Medulla oblongata (tissue), 1 donor: ENCODE results near the gene MYT1.
A peak's percentile ranks its signal among the peaks of the same experiment; 100 is the strongest.

Experiments
- DNase-seq: peaks from one replicate; pipeline ENCODE4 v3.0.0-alpha.2; 2015; ENCODE audit errors: extremely low spot score

Gene MYT1

DNA sequence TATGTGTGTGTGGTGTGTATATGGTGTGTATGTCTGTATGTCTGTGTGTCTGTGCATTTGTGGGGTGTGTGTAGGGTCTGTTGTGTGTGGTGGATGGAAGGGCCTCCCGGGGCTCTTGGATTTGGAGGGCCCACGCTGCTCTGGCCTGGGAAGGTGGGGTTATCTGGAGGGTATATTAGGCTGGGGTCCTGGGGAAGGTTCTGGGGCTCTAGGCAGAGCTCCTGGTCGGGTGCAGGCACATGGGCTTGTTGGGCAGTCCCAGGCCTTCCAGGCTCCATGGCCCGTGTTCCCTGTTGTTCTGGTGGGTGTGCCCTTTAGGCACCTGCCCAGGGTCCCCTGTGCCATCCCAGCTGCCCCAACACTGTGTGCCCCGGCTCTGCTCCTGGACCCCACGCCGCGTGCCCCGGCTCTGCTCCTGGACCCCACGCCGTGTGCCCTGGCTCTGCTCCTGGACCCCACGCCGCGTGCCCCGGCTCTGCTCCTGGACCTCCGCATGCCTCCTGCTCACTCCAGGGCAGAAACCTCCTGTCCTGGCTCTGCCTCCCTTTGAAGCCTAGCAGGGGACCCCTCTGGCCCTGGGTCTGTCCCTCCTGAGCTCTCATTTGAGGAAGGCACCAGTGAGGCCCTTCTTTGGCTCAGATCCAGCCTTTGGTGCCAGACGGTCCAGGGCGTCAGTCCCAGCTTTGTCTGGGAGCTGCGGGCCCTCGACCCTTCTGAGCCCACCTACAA, 10.2 kb upstream of the MYT1 start:
- no peak for DNase-seq

DNA sequence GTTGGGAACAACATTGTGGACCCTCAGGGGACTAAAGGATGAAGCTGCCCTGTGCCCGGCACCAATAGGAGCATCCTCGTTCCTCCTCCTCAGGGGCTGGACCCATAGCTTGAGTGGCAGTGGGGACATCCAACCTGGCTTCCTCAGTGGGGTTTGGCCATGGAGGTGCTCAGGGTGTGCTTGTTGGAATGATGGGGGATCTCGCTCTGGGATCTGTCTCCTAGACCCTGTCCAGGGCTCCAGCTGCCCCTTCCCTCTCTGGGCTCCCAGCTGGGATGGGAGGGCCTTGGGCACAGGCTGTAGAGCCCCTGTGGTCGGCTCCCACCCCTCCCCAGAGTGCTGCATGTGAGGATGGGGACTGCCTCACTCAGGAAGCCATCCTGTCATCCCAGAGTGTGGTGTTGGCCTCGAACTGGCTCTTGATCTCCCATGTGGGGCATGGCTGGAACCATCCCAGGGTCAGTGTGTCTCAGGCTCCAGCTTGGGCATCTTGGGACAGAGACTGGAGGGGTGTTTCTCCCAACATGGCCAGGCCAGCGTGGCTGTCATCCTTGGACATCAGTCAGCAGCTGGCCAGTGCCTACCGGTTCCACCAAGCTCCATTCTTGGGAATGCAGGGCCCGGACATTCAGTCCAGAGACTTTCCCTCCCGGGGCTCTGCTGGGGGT, 9.5 kb upstream of the MYT1 start:
- DNase-seq = no peak

DNA sequence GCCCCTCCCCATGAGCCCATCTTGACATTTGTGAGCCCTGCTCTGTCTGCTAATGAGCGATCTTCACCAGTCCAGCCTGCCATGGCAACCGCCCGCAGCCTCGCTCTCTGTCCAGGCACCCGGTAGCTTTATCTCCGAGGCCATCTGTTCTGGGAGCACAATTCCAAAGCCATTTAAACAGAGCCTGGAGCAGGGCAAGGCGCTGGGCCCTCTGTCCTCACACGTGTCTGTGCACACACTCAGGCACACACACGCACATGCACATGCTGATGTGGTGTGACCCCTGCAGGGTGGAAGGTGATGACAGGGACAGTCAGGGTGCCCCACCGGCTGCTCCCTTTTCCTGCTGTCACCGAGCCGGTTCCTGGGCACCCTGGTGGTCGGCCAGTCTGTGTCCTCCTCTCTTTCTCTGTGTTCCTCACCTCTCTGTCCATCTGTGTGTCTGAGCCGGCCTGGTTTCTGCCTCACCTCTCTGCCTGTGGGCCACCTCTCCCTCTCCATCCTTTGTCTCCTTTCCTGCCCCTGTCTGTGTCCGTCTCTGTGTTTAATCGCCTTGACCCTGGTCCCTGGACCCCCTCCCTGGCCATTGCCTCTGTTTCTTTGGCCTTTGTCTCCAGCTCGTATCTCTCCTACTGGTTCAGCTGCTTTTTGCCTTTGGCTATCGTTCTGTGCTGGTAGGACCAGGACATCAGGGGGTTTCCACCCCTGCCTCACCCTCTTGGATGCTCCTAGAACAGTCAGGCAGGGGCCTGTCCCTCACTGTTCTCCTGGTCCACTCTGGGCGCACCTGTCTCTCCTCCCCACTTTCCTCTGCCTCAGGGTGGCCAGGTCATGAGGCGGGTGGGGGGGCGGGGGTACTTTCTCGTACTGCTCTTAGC, 8.8 kb upstream of the MYT1 start:
- DNase-seq = no peak

DNA sequence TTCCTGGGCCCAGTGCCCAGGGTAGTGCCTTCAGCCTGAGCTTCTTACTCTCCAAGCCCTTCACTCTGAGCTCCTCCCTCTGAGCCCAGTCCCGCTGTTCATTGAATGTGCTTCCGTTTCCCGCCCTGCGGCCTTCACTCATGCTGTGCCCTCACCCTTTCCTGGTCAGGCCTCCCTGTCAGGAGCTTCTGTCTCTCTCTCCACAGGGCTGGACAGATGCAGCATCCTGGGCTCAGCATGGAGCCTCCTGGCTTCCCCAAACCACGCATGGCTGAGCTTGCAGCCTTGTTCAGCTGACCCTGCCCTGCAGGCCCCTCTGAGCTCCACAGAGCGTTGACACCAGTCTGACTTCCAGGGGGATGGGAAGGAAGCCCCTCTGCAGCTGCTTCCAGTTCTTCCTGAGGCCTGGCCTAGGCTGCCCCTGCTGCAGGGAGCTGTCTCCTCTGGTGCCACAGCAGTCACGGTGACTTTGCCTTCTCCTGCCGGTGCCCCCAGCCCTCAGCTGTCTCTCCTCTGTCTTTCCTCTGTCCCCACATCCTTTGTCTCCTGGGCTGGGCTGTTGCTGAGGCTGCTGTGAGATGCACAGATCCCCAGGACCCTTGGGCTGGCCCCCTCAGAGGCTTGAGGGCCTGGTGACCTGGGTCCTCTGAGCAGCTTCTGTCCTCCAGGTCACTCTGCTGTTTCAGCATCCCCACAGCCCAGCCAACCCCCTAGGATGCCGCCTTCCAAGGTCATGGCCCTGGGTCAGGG, 7.9 kb upstream of the MYT1 start:
- no peak for DNase-seq

DNA sequence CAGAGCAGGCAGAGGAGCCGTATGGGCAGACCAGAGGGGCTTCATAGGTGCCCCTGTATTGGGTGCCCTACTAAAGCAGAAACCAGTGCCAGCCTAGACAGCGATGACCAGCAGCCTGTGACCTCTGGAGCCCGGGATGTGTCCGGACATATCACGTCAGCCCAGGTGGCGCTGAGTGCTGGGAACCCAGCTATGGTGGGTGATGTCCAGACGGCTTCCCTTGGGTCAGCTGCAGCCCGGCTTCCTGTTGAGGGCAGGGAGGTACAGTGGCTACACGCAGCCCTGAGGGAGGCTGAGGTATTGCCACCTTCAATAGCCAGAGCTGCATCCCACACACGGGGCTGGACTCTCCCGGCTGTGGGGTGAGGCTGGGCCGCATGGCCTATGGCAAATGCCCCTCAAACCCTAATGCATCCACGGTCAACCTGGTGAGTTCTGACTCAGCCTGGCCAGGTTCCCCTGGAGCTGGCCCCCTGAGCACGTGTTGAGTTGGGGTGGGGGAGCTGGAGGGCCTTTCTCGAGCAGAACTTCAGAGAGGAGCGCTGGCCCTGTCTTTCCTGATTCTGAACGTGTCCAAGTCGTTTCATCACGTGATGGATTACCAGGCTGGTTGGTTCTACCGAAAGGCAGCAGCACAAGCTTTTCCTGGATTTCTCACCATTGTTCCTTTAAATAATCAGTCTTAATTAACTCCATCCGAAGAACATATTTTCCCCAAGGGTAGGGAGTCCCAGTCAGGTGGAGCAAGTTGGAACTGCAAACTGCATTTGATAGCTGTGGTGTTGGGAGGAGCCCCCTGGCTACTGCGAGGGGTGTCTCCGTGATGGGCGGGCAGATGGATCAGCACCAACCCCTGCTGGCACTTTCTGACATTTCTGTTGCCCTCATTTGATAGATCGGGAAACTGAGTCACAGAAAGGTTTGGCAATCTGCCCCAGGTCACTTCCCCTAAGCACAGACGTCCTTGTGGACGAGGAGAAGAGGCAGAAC, 7.1 kb upstream of the MYT1 start:
- no peak for DNase-seq

DNA sequence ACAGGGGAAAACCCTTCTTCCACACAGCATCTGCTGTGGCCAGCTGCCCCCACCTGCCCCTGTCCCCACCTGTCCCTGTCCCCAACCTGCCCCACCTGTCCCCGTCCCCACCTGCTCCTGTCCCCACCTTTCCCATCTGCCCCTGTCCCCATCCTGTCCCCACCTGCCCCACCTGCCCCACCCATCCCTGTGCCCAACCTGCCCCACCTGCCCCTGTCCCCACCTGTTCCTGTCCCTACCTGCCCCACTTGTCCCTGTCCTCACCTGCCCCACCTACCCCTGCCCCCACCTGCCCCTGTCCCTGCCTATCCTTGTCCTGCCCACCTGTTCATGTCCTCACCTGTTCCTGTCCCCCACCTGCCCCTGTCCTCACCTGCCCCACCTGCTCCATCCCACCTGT, 6.4 kb upstream of the MYT1 start:
- DNase-seq = no peak

DNA sequence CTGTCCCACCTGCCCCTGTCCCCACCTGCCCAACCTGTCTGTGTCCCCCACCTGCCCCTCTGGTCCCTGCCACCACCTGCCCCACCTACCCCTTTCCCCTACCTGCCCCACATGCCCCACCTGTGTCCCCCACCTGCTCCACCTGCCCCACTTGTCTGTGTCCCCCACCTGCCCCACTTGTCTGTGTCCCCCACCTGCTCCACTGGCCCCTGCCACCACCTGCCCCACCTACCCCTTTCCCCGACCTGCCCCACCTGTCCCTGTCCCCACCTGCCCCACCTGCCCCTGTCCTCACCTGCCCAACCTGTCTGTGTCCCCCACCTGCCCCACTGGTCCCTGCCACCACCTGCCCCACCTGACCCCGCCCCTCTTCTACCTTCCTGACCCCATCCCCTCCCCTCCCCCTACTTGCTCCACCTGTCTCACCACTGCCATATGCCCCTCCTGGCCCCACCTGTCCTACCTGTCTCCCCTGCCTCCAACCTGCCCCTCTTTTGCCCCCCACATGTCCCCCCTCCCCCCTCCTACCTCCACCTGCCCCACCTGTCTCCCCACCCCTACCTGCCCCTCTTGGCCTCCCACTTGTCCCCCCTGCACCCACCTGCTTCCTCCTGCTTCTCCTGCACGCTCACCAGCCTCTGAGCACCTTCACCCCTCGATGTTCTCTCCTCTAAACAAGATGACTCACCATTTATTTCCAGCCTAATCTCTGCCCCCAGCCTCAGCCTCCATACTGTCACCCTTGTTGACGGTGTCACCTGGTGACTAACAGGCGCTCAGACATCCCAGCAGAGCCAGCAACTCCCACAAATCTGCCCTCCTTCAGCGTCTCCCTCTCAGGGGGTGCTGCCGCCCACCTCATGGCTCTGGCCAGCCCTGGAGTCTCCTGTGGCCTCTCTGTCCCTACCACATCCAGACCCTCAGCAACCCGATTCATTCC, 5.6 kb upstream of the MYT1 start:
- no peak for DNase-seq

DNA sequence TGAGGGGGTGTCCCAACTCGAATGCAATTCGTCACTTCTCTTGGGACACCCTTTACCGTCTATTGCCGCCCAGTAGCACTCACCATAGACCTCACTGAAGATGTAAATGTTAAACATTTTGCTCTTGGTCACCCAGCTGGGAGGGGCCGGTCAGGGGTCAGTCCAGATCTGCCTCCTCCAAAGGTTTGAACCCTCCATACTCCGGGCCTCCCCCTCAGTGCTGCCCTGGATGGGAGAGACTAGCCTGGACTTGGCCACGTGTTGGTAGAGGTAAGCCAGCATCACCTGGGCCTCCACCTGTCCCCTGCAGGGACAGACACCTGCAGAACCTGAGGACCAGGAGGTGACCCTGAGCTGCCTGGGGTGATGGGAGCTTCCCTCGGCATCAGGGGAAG, 5.0 kb upstream of the MYT1 start:
- no peak for DNase-seq

DNA sequence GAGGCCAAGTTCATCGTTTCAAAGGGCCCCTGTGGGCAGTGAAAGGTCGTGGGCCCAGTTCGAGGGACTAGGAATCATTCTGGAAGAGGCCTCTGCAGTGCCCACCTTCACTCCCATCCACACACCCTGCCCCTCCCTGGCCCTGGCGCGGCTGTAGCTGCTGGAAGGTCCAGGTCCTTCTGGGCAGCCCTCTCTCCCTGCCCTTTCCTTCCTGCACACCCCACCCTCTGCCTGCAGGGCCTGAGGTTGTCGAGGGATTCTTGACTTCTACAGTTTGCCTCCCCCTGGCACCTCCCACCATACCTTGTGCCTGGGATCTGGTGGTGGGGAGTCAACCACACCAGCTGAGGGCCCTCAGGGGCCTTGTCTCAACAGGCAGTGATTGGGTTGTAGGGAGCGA, 4.5 kb upstream of the MYT1 start:
- DNase-seq = no peak

DNA sequence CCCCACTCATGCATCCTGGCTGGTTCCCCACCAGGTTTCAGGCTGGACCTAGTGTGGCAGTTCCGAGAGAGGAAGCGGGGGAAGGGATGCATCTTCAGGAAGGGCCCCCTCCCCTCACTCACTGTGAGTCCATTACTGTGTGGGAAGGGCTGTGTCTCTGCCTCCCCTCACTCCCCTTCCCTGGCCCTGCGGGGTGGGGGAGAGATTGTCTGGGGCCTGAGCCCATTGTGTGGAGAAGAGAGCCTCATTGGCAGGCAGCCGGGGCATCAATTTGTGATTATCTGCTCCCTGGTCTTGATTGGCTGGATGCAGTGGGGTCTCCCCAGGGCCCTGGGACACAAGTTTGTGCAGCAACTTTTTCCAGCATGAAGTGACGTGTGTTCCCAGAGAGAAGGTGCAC, 4.1 kb upstream of the MYT1 start:
- DNase-seq = no peak

DNA sequence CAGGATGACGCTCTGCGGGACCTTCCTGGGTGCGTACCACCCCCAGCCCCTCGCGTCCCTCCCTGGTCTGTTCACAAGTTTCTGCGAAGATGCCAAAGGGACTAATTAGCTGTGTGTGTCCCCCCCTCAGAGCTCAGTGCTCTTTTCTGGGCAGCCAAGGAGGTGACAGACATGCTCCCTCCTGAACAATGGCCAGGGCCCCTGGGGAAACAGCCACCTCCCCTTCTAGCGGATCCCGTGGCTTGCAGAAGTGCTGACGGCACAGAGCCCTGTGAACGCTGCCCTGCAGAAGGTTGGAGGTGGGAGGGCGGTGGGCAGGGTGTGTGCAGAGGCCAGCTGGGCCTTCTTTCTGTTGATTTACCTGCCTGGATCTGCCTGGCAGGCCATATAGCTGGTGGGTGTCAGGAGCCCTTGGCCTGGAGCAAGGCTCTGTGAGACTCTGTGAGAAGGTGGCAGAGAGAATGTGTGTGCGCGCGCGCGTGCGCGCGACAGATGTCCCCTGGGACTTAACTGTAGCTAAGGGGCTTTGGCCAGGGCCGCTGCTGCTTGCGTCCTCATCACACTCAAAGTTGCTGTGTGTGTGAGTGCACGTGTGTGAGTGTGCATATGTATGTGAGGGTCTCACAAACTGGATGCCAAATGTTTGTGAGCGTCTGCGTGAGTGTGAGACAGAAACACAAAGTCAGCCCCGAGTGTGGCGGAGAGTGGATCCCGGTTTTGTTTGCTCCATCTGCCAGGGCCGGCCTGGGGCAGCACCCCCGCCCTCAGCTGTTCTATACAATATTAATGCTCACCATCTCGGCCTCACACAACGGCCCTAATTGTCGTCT, 3.5 kb upstream of the MYT1 start:
- DNase-seq = no peak

DNA sequence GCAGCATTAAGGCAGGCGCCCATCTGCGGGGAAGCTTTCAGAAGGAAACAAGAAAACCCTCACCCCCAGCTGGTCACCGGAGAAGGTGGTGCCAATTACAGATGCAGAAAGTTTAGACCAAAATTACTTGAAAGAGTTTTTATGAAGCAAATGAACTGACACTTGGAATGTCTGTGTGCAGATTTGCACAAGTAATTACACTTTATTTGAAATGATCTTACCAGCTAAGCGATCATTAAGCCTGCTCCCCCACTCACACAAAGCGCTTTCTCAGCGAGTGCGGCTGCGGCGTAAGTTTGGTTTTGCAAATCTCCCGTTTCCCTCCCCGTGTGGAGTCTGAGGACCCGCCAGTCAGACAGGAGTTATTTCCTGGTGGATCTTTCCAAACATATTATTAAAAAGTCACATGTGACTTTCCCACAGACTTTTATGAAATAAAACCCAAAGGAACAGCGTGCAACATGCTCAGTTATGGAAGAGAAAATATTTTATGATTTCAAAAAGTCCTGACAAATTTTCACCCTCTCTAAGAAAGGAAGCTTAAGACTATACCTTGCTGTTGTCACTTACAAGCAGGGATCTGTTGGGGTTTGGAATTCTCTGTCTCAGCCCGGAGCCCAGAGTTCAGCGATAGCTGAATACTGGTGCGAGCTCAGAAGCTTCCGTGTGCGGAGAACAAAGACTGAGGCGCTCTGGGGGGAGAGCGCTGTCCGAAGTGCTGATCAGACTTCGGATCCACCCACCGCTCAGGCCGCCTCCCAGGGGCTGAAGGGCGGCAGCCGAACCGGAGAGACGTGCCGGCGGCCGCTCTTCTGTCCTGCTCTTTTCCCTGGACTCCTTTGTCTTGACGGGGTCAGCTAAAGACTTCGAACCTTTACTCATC, 2.7 kb upstream of the MYT1 start:
- peak; percentile 31 for DNase-seq

DNA sequence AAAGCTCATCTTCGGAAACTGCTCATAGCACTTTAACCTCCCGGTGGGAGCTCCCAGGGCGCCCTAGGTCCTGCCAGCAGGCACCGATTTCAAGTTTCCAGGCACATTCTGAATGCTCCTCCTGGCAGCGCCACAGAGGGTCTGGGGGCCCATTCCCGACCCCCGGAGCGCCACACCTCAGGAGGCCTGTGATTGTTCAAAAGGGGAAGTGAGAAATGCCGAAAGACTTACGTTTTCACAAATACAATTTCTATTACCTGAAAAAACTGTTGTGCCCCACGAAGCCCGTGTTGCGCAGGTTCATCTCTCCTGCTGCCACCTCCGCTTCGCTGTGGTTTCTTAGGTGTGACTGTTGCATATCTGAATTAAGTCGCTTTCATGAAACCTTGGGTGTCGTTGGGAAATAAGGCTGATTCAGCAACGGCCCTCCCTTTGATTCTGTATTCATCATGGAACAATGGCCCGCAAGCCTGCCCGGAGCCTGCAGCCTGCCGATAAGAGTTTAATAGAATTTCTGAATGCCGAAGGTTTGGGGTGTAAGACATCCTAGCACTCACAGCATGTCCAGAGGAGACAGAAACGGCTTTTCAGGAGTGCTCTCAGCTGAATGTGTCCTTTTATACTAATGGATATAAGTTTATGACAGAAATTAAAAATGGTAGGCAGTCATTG, 1.9 kb upstream of the MYT1 start:
- DNase-seq = no peak

DNA sequence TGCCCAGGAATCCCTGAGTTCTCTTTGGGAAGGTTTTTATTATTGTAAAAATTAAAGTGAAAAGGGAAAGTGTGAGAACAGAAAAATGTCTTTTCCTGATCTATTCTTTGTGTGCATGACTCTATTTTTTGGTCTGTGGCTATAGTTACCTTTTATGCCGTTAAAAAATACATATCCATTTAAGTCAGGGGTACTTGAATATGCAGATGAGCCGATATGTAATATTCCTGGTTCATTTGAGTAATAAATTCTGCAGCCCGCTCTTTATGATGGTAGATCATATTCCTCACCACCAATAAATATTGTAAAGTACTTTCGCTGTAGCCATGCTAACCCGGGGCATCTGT, 503 bp upstream of the MYT1 start:
- DNase-seq = no peak

DNA sequence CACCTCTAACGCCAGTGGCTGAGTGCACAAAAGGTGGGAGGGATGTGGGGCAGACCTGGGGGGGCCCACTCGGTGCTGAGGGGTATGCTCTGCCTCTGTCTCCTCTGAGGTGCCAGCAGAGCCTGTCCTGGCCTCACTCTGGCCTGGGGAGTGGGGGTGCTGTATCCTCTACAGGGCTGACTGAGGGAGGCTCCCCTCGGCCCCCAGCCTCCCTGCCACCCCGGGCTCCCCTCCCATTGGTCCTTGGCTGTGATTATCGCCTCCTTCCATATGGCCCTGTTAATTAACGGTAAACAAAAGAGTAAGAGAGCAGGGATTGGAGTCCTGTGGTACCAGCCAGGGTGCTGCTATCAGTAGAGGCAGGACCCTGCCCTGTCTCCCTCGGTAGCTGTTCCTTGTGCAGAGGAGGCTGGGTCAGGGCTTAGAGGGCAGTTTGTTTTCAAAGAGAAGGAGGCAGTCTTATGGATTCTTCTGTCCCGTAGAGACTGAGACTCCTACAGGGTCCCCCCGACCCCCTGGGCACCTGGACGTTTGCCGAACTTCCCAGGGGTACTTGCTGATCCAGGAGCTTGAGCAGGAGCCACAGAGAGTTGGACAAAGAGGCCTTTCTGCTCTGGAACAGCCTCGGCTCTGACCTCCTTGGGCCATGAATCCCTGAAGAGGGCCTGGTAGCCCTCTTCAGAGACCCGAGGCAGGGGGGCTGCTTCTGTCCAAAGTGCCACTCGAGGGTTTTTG, 1.8 kb downstream of the MYT1 start:
- no peak for DNase-seq
